Uterus (tissue), 4 donors: ENCODE measurements around the gene ELMO1. TPM values are rescaled to one million over a fixed set of nuclear protein-coding genes. Genes with fewer than 3 reads are reported as not detected.

Experiments used
- DNase-seq, 2 donors: peaks; one replicate each; pipeline ENCODE4 v3.0.0-alpha.2; 2019 to 2020
- H3K27ac ChIP-seq, 2 donors: fragments of 200-600 bp; sonication (generic); 1 replicate in 1 of 2; 2 replicates in 1 of 2; pipeline ENCODE4 v1.5.1; 2016 to 2018
- H3K27me3 ChIP-seq, 2 donors: fragments of 200-600 bp; sonication (generic); one replicate each; pipeline ENCODE4 v1.5.1; 2018 to 2019; ENCODE audit warnings: control low read depth in 1 of 2
- H3K36me3 ChIP-seq, 2 donors: fragments of 200-600 bp; sonication (generic); one replicate each; pipeline ENCODE4 v1.5.1; 2019; ENCODE audit warnings: control low read depth in 1 of 2
- H3K4me1 ChIP-seq, 2 donors: fragments of 200-600 bp; sonication (generic); one replicate each; pipeline ENCODE4 v1.5.1; 2018 to 2019; ENCODE audit warnings: control low read depth in 1 of 2
- H3K4me3 ChIP-seq, 2 donors: fragments of 200-600 bp; sonication (generic); 1 replicate in 1 of 2; 2 replicates in 1 of 2; pipeline ENCODE4 v1.5.1; 2018 to 2019; ENCODE audit warnings: mild to moderate bottlenecking in 1 of 2
- H3K9me3 ChIP-seq, 2 donors: fragments of 200-600 bp; sonication (generic); one replicate each; pipeline ENCODE4 v1.5.1; 2019; ENCODE audit warnings: control low read depth in 1 of 2
- CTCF ChIP-seq, 4 experiments: fragments of 200-600 bp in 2 of 4; fragments of 450-650 bp in 2 of 4; sonication (generic) in 2 of 4; IDR thresholded peaks; one replicate each; pipeline ENCODE4 v1.5.1; 2016 to 2019; ENCODE audit warnings: antibody characterized with exemption in 4 of 4, mild to moderate bottlenecking in 2 of 4, moderate library complexity in 1 of 4
- POLR2A ChIP-seq, 2 donors: fragments of 450-650 bp; IDR thresholded peaks; one replicate each; pipeline ENCODE4 v1.6.1; 2016; ENCODE audit warnings: antibody characterized with exemption in 2 of 2, mild to moderate bottlenecking in 1 of 2, moderate library complexity in 1 of 2
- intact Hi-C: fragments of 100-400 bp; cut with DNase I; formaldehyde crosslinking; loops from one replicate; pipeline ENCODE4 v1.15.1; 2023; ENCODE audit warnings: low total_unique reads
- total RNA-seq, 4 donors: library from RNA; depleted of rRNA in 3 of 4; stranded (reverse); fragments of >200 nt in 3 of 4; gene quantifications; one replicate each; pipeline versions ENCODE4 v1.1.0 to v1.2.4, GENCODE V29; 2014 to 2023
- donor health status: DM: yes; HTN: yes; CAD: no.

The ELMO1 gene
- total RNA-seq, 4 donors from 2014 or later, result 37.9 to 64.7 (median 55.5) TPM

- H3K4me1 ChIP-seq, result no peaks in the 10 kb centered on the region
- no peak overlapping the region for H3K4me3 ChIP-seq
- intact Hi-C loops, result no loop called here
- no peak overlapping the region for H3K27ac ChIP-seq
- H3K9me3 ChIP-seq, result no peaks in the 10 kb centered on the region
- TF ChIP-seq POLR2A (IDR thresholded peaks at IDR 0.05), result no peak
- no peak for TF ChIP-seq CTCF (IDR thresholded peaks at IDR 0.05)
- no peaks in the 10 kb centered on the region for H3K27me3 ChIP-seq
- H3K36me3 ChIP-seq, result no peaks in the 10 kb centered on the region
- no peak for DNase-seq
Observed at GRCh38 chr7:37418381-37418780, 30.3 kb downstream of the ELMO1 start.

- H3K36me3 ChIP-seq, result no peaks in the 10 kb centered on the region
- DNase-seq, result no peak
- H3K4me1 ChIP-seq, result no peaks in the 10 kb centered on the region
- no peaks in the 10 kb centered on the region for H3K9me3 ChIP-seq
- no peak overlapping the region for H3K4me3 ChIP-seq
- H3K27me3 ChIP-seq, result no peaks in the 10 kb centered on the region
- TF ChIP-seq POLR2A (IDR thresholded peaks at IDR 0.05), result no peak
- TF ChIP-seq CTCF (IDR thresholded peaks at IDR 0.05), result no peak
- H3K27ac ChIP-seq, result no peak overlapping the region
- intact Hi-C loops, result no loop called here
Observed at GRCh38 chr7:37417107-37417474, 31.6 kb downstream of the ELMO1 start.

GRCh38 chr7:37416378-37417106, 32.1 kb downstream of the ELMO1 start:
- no peak for DNase-seq
- Histone ChIP-seq H3K27ac (no peak overlapping the region), H3K9me3 (no peaks in the 10 kb centered on the region), H3K36me3 (no peaks in the 10 kb centered on the region), H3K4me1 (no peaks in the 10 kb centered on the region), H3K4me3 (no peak overlapping the region), H3K27me3 (no peaks in the 10 kb centered on the region)
- intact Hi-C loops, result no loop called here
- TF ChIP-seq CTCF (IDR thresholded peaks at IDR 0.05) (no peak), POLR2A (IDR thresholded peaks at IDR 0.05) (no peak)

GRCh38 chr7:37415629-37416028, 33.0 kb downstream of the ELMO1 start:
- no peak overlapping the region for H3K27ac ChIP-seq
- no peak overlapping the region for H3K4me3 ChIP-seq
- no peaks in the 10 kb centered on the region for H3K36me3 ChIP-seq
- H3K27me3 ChIP-seq, result no peaks in the 10 kb centered on the region
- no peaks in the 10 kb centered on the region for H3K4me1 ChIP-seq
- no peaks in the 10 kb centered on the region for H3K9me3 ChIP-seq
- intact Hi-C loops, result no loop called here
- DNase-seq, result no peak
- TF ChIP-seq POLR2A (IDR thresholded peaks at IDR 0.05) (no peak), CTCF (IDR thresholded peaks at IDR 0.05) (no peak)

- Histone ChIP-seq H3K27ac (no peak overlapping the region), H3K36me3 (no peaks in the 10 kb centered on the region), H3K4me3 (no peak overlapping the region), H3K9me3 (no peaks in the 10 kb centered on the region), H3K4me1 (no peaks in the 10 kb centered on the region), H3K27me3 (no peaks in the 10 kb centered on the region)
- TF ChIP-seq CTCF (IDR thresholded peaks at IDR 0.05) (no peak), POLR2A (IDR thresholded peaks at IDR 0.05) (no peak)
- DNase-seq, result no peak
- intact Hi-C loops, result no loop called here
Observed at GRCh38 chr7:37414352-37414983, 34.2 kb downstream of the ELMO1 start.
